Body of pancreas (tissue), 4 donors: ENCODE measurements around the gene PTPN14. TPM values are rescaled to one million over a fixed set of nuclear protein-coding genes. Genes with fewer than 3 reads are reported as not detected.

Source experiments
- ATAC-seq: fragments of 150-250 bp; one replicate; pipeline ENCODE4 v1.9.1; 2016
- DNase-seq, 4 donors: peaks; one replicate each; pipeline ENCODE4 v3.0.0-alpha.2; 2019
- H3K27ac ChIP-seq, 4 donors: fragments of 200-600 bp; sonication (generic); 1 replicate in 3 of 4; 2 replicates in 1 of 4; pipeline versions ENCODE4 v1.5.1 to v1.6.1; 2016 to 2019; ENCODE audit warnings: mild to moderate bottlenecking in 1 of 4, mixed read lengths in 1 of 4, moderate library complexity in 1 of 4
- H3K27me3 ChIP-seq, 2 donors: fragments of 200-600 bp; sonication (generic); one replicate each; pipeline ENCODE4 v1.6.0; 2016; ENCODE audit warnings: mild to moderate bottlenecking in 1 of 2
- H3K36me3 ChIP-seq, 2 donors: fragments of 200-600 bp; sonication (generic); replicated peaks in 1 of 2; 2 replicates each; pipeline ENCODE4 v1.5.1; 2016; ENCODE audit warnings: low read depth in 2 of 2; ENCODE audit not compliant: insufficient read depth in 1 of 2
- H3K4me1 ChIP-seq: fragments of 200-600 bp; sonication (generic); one replicate; pipeline ENCODE4 v1.6.0; 2016
- H3K4me3 ChIP-seq, 2 donors: fragments of 200-600 bp; sonication (generic); 1 replicate in 1 of 2; 2 replicates in 1 of 2; pipeline ENCODE4 v1.5.1; 2016 to 2019
- H3K9me3 ChIP-seq, 3 donors: fragments of 200-600 bp; sonication (generic); 1 replicate in 2 of 3; 2 replicates in 1 of 3; pipeline ENCODE4 v1.5.1; 2016
- POLR2A ChIP-seq, 3 donors: fragments of 450-650 bp; IDR thresholded peaks; one replicate each; pipeline ENCODE4 v1.6.1; 2016; ENCODE audit warnings: antibody characterized with exemption in 3 of 3, mild to moderate bottlenecking in 2 of 3
- WGBS, 2 donors: methylation state at CpG; one replicate each; pipeline ENCODE4 v1.1.5; 2017; 5-methylcytosine and 5-hydroxymethylcytosine counted together
- intact Hi-C: fragments of 100-400 bp; cut with DNase I; formaldehyde crosslinking; loops from one replicate; pipeline ENCODE4 v1.15.1; 2023
- total RNA-seq, 2 donors: library from RNA; depleted of rRNA; stranded (reverse); fragments of >200 nt; gene quantifications; one replicate each; pipeline ENCODE4 v1.1.0, GENCODE V29; 2016
- TF ChIP-seq, protein P1 (sequence below), 7 experiments: fragments of 450-650 bp in 4 of 7; fragments of 200-600 bp in 3 of 7; sonication (generic) in 3 of 7; IDR thresholded peaks; one replicate each; pipeline ENCODE4 v1.5.1; 2016 to 2019; ENCODE audit warnings: antibody characterized with exemption in 7 of 7

PTPN14 gene
- total RNA-seq, 2 donors from 2014 or later: 10.5 to 18.7 TPM

DNA sequence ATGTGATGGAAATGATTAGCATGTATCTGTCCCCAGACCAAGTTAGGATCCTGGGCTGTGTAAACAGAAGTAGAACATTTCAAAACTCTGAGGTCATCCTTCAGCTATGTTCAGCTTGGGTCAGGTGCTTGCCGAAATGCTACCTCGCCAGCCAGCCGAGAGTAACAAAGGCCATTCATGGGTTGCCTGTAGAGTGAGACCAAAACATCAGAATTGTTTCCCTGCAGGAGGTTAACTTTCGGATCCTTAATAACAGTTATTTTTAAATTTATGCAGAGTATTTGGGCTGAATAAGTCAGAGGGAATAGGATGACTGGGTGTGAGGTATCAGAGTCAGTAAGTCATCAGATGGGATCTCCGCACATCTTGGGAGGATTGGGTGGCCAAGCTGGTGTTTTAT, 234.8 kb downstream of the PTPN14 start:
- DNase-seq (peak in 3 of 4 donors; percentile 49 to 54 (median 50)), ATAC-seq (peak; percentile 94)
- H3K27ac ChIP-seq: peak overlapping the region in 3 of 4 donors; percentile 41 to 63 (median 61)
- H3K36me3 ChIP-seq: no peaks in the 10 kb centered on the region
- H3K4me1 ChIP-seq: no peaks in the 10 kb centered on the region
- H3K9me3 ChIP-seq: no peaks in the 10 kb centered on the region
- WGBS, 2 donors: 73 to 76% methylated on average over 5 of the region's 5 CpGs
- TF ChIP-seq, protein P1, sequence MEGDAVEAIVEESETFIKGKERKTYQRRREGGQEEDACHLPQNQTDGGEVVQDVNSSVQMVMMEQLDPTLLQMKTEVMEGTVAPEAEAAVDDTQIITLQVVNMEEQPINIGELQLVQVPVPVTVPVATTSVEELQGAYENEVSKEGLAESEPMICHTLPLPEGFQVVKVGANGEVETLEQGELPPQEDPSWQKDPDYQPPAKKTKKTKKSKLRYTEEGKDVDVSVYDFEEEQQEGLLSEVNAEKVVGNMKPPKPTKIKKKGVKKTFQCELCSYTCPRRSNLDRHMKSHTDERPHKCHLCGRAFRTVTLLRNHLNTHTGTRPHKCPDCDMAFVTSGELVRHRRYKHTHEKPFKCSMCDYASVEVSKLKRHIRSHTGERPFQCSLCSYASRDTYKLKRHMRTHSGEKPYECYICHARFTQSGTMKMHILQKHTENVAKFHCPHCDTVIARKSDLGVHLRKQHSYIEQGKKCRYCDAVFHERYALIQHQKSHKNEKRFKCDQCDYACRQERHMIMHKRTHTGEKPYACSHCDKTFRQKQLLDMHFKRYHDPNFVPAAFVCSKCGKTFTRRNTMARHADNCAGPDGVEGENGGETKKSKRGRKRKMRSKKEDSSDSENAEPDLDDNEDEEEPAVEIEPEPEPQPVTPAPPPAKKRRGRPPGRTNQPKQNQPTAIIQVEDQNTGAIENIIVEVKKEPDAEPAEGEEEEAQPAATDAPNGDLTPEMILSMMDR (IDR thresholded peaks at IDR 0.05): no peak
- TF ChIP-seq POLR2A (IDR thresholded peaks at IDR 0.05): peak in 1 of 3 donors; percentile 16
- intact Hi-C loops: no loop called here
- no peak overlapping the region for H3K4me3 ChIP-seq
- no peaks in the 10 kb centered on the region for H3K27me3 ChIP-seq

DNA sequence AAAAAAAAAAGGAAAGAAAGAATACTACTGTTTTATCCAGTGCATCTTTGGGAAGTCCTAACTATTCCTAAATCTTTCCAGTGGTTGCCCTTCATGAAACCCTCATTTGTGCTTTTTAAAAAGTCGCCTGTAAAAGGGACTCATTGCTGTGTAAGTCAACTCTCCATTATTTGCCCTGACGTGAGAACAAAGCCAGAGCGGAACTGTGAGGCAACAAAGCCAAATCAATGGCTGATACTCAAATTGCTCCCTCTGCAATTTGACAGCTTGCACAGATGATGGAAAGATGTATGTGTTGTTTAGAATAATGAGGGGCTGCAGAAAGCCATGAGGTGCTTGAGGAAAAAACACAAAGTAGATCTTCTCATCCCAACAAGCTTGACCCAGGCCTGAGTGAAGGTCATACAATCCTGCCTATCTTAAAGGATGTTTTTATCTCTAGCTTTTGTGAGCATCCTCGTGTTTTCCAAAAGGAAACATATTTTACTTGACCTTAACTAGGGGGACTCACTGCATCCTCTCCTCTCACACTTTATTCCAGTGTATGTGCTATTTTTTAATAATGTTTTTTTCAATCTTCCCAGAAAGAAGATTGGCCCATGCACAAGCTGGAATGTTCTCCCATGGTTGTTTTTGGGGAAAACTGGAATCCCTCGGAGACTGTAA, 237.1 kb downstream of the PTPN14 start:
- intact Hi-C loops: no loop called here

DNA sequence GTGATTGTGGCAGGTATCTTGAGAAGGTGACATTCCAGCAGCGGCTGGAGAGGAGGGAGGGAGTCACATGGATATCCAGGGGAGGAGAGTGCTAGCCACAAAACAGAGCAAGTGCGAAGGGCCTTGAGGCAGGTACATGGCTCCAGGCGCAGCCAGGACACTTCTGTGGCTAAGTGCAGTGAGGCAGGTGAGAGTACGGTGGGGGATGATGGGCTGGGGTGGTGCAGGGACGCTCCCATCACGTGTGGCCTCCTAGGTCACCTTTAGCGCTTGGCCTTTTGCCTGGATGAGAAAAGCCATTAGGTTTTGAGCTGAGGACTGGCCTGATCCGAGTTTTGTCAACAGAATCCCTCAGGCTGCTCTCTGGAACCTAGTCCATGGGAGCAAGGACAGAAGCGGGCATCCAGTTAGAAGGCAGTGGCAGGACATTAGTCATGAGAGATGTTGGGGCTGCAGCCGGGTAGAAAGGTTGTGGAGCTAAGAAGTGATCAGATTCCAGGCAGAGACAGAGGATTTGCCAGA, 238.8 kb downstream of the PTPN14 start:
- Histone ChIP-seq H3K36me3 (no peaks in the 10 kb centered on the region), H3K27ac (no peak overlapping the region), H3K4me1 (no peaks in the 10 kb centered on the region), H3K27me3 (no peaks in the 10 kb centered on the region), H3K9me3 (no peaks in the 10 kb centered on the region), H3K4me3 (no peak overlapping the region)
- intact Hi-C loops: no loop called here
- WGBS, 2 donors: 75 to 90% methylated on average over 10 of the region's 10 CpGs
- TF ChIP-seq POLR2A (IDR thresholded peaks at IDR 0.05): no peak
- TF ChIP-seq, protein P1 (IDR thresholded peaks at IDR 0.05): no peak
- ATAC-seq (no peak), DNase-seq (no peak)

More for the DNA sequence above, 237.1 kb downstream of the PTPN14 start:
- no peaks in the 10 kb centered on the region for H3K27me3 ChIP-seq
- WGBS, 2 donors: 82 to 85% methylated on average over 5 of the region's 5 CpGs
- H3K36me3 ChIP-seq: no peaks in the 10 kb centered on the region
- no peaks in the 10 kb centered on the region for H3K4me1 ChIP-seq
- TF ChIP-seq POLR2A (IDR thresholded peaks at IDR 0.05): no peak
- TF ChIP-seq, protein P1 (IDR thresholded peaks at IDR 0.05): no peak
- H3K4me3 ChIP-seq: no peak overlapping the region
- no peak overlapping the region for H3K27ac ChIP-seq
- DNase-seq (no peak), ATAC-seq (no peak)
- H3K9me3 ChIP-seq: no peaks in the 10 kb centered on the region

DNA sequence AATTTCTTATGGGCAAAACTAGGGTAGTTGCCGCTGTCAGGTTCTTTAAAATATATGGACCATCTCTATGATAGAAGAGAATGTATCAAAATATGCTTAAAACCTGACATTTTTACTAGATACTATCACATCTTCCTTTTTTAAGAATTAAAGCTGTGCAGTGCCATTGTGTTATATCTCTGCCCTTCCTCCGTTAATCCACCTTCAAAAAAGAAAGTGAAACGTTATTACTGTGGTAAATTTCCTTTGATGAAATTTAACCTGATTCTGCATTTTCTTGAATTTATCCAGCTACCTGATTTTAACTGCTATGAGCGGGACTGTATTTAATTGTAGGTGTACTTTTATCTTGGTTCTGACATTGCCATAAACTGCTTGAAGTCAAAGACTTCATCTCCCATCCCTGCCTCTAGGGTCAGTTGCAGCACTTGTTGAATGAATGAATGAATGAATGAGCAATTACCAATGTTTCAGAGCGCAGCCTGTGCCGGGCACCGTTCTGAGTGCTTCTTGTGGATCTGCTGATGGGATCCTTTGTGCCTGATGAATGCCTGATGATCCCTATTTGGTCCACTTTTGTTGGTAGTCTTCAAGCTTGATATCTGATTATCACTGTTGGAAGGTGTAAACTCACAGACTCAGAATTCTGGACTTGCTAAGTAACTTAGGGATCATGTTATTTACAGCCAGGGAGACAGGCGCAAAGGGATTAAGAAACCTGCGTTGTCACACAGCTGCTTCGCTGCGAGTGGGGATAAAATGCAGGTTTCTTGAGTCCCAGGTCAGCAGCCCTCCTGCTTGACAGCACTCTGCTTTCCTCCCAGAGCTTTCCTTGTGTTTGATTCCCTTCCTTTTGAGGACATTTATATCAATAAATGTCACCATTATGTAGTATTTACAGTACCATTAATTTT, 240.4 kb downstream of the PTPN14 start:
- ATAC-seq (no peak), DNase-seq (no peak)
- WGBS, 2 donors: 80 to 86% methylated on average over 11 of the region's 11 CpGs
- no peaks in the 10 kb centered on the region for H3K9me3 ChIP-seq
- TF ChIP-seq, protein P1 (IDR thresholded peaks at IDR 0.05): no peak
- TF ChIP-seq POLR2A (IDR thresholded peaks at IDR 0.05): no peak
- intact Hi-C loops: no loop called here
- no peaks in the 10 kb centered on the region for H3K36me3 ChIP-seq
- H3K4me3 ChIP-seq: no peak overlapping the region
- no peaks in the 10 kb centered on the region for H3K4me1 ChIP-seq
- no peaks in the 10 kb centered on the region for H3K27me3 ChIP-seq
- no peak overlapping the region for H3K27ac ChIP-seq
